ENCODE results near the gene PAN2. TPM values are rescaled to one million over a fixed set of nuclear protein-coding genes. Genes with fewer than 3 reads are reported as not detected.
"Not testable (repeated sequence)": the region's sequence is repeated elsewhere in the genome, so short reads cannot be mapped to it uniquely, and the experiment has no call there.

The PAN2 gene
- total RNA-seq, 2 experiments from 2014 or later = 55.7 to 69.0 TPM

DNA sequence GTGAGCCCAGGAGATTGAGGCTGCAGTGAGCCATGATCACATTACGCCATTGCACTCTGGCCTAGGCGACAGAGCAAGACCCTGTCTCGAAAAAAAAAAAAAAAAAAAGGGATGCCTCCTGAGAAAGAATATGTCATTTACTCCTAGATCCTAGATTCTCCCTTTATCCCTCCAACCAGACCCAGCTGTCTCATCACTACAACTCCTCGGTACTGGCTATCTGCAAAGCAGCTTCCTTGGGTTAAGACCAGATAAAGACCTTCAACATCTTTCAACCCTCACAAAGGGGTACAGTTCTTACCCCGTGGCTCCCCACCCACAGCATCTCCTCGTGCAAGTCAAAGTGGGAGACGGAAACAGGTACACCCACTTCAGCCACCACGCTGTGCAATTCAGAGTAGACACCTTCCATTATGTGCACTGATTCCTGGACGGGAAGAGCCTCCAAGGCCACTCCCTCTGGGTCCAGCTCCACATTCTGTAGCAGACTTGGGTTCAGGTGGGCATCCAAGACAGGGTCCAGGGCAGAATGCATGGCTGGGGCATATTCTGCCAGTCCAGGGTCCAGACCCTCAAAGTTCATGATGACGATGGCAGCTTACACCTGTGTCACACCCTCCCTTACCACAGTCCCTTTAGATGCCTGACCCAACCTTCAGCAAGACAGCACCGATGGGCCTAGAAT is 1.1 kb downstream of the PAN2 start:
- H3K4me1 Mint-ChIP-seq (ENCODE audit: low read depth) = peaks cover 29% of the 10 kb centered on the region
- H3K36me3 Mint-ChIP-seq (ENCODE audit: low read depth) = peaks cover 9% of the 10 kb centered on the region
- H3K4me3 Mint-ChIP-seq = peak overlapping the region; percentile 86
- POLR2A ChIA-PET = interaction anchor here (0.6 to 3.8 kb wide), 9 partner anchors 8 to 117 kb away, joined by 3 to 28 read pairs (median 4); partner anchors contain the start of genes CNPY2, RNF41, STAT2 and TIMELESS
- DNase-seq = no peak
- ATAC-seq = no peak
- no peaks in the 10 kb centered on the region for H3K27me3 Mint-ChIP-seq
- H3K27ac Mint-ChIP-seq = peak overlapping the region; percentile 99
- no peaks in the 10 kb centered on the region for H3K9me3 Mint-ChIP-seq
- intact Hi-C loops (cut with micrococcal nuclease) = no loop called here
- CTCF ChIA-PET = interaction anchor here (0.9 to 2.9 kb wide), 8 partner anchors 8 to 215 kb away, joined by 3 to 10 read pairs (median 4); partner anchors contain the start of genes TIMELESS and ZC3H10
- TF ChIP-seq, protein P1, sequence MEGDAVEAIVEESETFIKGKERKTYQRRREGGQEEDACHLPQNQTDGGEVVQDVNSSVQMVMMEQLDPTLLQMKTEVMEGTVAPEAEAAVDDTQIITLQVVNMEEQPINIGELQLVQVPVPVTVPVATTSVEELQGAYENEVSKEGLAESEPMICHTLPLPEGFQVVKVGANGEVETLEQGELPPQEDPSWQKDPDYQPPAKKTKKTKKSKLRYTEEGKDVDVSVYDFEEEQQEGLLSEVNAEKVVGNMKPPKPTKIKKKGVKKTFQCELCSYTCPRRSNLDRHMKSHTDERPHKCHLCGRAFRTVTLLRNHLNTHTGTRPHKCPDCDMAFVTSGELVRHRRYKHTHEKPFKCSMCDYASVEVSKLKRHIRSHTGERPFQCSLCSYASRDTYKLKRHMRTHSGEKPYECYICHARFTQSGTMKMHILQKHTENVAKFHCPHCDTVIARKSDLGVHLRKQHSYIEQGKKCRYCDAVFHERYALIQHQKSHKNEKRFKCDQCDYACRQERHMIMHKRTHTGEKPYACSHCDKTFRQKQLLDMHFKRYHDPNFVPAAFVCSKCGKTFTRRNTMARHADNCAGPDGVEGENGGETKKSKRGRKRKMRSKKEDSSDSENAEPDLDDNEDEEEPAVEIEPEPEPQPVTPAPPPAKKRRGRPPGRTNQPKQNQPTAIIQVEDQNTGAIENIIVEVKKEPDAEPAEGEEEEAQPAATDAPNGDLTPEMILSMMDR (IDR thresholded peaks at IDR 0.05) = no peak

DNA sequence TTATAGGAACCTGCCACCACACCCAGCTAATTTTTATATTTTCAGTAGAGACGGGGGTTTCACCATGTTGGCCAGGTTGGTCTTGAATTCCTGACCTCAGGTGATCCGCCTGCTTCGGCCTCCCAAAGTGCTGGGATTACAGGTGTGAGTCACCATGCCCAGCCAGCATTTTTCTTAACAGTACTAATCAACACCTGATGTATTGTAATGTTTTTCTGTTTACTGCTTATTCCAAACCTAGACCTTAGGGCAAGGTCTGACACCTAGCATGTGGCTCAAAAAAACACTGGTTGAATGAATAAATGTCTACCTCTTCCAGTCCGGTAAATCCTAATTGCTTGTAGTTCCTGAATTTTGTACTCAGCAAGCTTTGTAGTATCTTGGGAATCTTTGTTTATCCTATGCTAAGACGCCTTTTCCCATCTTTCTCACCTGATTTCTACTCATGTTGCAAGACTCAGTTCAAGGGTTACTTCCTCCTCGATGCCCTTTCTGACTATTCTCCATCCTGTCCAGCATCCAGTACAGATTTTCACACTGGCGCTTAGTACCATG is 2.8 kb downstream of the PAN2 start:
- Mint-ChIP-seq H3K36me3 (ENCODE audit: low read depth) (peaks cover 16% of the 10 kb centered on the region), H3K27me3 (no peaks in the 10 kb centered on the region), H3K9me3 (no peaks in the 10 kb centered on the region), H3K4me1 (ENCODE audit: low read depth) (peaks cover 16% of the 10 kb centered on the region), H3K27ac (peak overlapping the region; percentile 48), H3K4me3 (no peak overlapping the region)
- no peak for DNase-seq
- intact Hi-C loops (cut with micrococcal nuclease) = no loop called here
- POLR2A ChIA-PET = interaction anchor here (0.6 to 1.9 kb wide), 3 partner anchors 12 to 119 kb away, joined by 3 to 10 read pairs (median 4); partner anchors contain the start of gene TIMELESS
- CTCF ChIA-PET = interaction anchor here (1.7 kb wide), 1 partner anchor 15 kb away, joined by 4 read pairs; no protein-coding TSS in a partner anchor
- ATAC-seq = no peak
- TF ChIP-seq, protein P1 (IDR thresholded peaks at IDR 0.05) = no peak

DNA sequence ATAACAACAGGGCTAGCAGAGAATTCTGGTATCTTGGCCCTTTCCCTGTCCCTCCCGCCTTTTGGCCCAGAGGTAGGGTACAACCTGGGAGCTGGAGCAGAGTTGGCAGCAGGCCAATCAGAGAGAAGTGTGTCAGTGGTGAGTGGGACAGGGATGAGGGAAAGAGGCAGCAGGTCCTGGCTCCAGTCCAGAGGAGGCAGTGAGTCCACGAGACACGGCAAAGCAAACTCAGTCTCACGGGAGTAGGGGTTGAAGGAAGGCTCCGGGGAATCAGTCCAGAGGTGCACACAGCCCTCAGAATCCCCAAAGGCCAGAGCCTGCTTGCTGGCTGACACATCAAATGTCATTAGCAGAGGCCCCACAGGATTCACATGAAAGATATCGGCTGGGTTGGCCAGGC is 7.3 kb downstream of the PAN2 start:
- CTCF ChIA-PET = no interaction called here
- no peaks in the 10 kb centered on the region for H3K9me3 Mint-ChIP-seq

DNA sequence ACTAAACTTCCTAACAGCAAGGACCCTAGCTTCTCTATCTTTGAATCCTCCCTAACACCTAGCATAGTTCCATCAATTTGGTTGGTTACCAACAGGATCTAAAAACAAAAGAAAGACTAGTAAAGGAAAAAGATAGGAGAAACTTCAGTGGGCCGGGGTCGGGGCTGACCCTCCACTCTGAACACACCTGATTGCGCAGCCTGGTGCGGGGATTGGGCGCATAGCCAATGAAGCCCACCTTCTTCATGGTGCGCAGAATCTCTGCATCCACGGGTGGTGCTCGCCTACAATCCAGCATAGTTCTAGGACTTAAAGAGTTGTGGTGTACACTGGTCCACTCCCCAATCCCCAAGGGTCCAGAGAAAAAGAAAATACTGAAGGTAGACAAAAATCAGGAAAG is 7.7 kb downstream of the PAN2 start:
- no peaks in the 10 kb centered on the region for H3K27me3 Mint-ChIP-seq
- H3K9me3 Mint-ChIP-seq = no peaks in the 10 kb centered on the region
- ATAC-seq = no peak
- H3K4me3 Mint-ChIP-seq = no peak overlapping the region
- no peak for DNase-seq
- TF ChIP-seq, protein P1 (IDR thresholded peaks at IDR 0.05) = no peak
- intact Hi-C loops (cut with micrococcal nuclease) = no loop called here
- CTCF ChIA-PET = interaction anchor here (1.0 kb wide), 1 partner anchor 13 kb away, joined by 5 read pairs; the partner anchor contains the start of gene IL23A
- H3K36me3 Mint-ChIP-seq (ENCODE audit: low read depth) = peaks cover 24% of the 10 kb centered on the region
- H3K4me1 Mint-ChIP-seq (ENCODE audit: low read depth) = peaks cover 3% of the 10 kb centered on the region
- POLR2A ChIA-PET = no interaction called here
- no peak overlapping the region for H3K27ac Mint-ChIP-seq

More for the DNA sequence above, 7.3 kb downstream of the PAN2 start:
- intact Hi-C loops (cut with micrococcal nuclease) = no loop called here
- POLR2A ChIA-PET = interaction anchor here (1.0 kb wide), 1 partner anchor 12 kb away, joined by 3 read pairs; no protein-coding TSS in a partner anchor
- peaks cover 6% of the 10 kb centered on the region for H3K4me1 Mint-ChIP-seq (ENCODE audit: low read depth)
- H3K4me3 Mint-ChIP-seq = no peak overlapping the region
- no peaks in the 10 kb centered on the region for H3K27me3 Mint-ChIP-seq
- H3K36me3 Mint-ChIP-seq (ENCODE audit: low read depth) = peaks cover 27% of the 10 kb centered on the region
- DNase-seq (no peak), ATAC-seq (no peak)
- no peak overlapping the region for H3K27ac Mint-ChIP-seq
- TF ChIP-seq, protein P1 (IDR thresholded peaks at IDR 0.05) = no peak

DNA sequence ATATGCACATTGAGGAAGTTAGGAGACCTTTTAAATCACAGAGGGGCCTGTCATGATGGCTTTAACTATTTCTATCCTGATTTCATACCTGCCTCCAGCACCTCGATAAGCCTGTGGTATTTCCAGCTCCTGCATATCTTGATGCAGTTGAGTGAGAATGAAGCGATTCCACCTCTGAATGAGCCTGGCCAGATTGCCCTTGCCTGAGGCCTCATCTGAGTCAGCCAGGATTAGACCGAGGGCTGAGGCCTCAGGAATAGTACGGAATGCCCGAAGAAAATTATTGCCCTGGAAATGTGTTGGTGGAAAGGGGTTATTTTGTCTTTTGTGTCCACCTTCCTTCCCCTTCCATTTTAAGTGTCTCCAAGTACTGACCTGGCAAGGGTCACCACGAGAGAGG is 9.6 kb downstream of the PAN2 start:
- DNase-seq (no peak), ATAC-seq (no peak)
- no peak overlapping the region for H3K27ac Mint-ChIP-seq
- intact Hi-C loops (cut with micrococcal nuclease) = no loop called here
- no peak overlapping the region for H3K4me3 Mint-ChIP-seq
- ChIA-PET POLR2A (interaction anchor here (1.0 to 1.2 kb wide), 4 partner anchors 8 to 15 kb away, joined by 3 to 4 read pairs (median 4); partner anchors contain the start of genes CNPY2 and PAN2), CTCF (interaction anchor here (1.1 kb wide), 1 partner anchor 9 kb away, joined by 5 read pairs; the partner anchor contains the start of gene PAN2)
- peaks cover 2% of the 10 kb centered on the region for H3K4me1 Mint-ChIP-seq (ENCODE audit: low read depth)
- H3K36me3 Mint-ChIP-seq (ENCODE audit: low read depth) = peaks cover 29% of the 10 kb centered on the region
- H3K9me3 Mint-ChIP-seq = no peaks in the 10 kb centered on the region
- TF ChIP-seq, protein P1 (IDR thresholded peaks at IDR 0.05) = no peak
- H3K27me3 Mint-ChIP-seq = no peaks in the 10 kb centered on the region

DNA sequence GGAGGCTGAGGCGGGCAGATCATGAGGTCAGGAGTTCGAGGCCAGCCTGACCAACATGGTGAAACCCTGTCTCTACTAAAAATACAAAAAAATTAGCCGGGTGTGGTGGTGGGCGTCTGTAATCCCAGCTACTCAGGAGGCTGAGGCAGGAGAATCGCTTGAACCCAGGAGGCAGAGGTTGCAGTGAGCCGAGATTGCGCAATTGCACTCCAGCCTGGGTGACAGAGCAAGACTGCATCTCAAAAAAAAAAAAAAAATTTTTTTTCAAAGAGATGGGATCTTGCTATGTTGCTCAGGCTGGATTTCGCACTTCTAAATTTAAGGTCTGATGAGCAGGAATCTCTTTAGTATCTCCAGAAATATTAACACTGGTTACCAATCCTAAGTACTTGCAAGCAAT is 12.2 kb downstream of the PAN2 start:
- H3K4me3 Mint-ChIP-seq; POLR2A ChIA-PET; intact Hi-C loops (cut with micrococcal nuclease); H3K9me3 Mint-ChIP-seq; DNase-seq; ATAC-seq; H3K4me1 Mint-ChIP-seq (ENCODE audit: low read depth); H3K27ac Mint-ChIP-seq; H3K27me3 Mint-ChIP-seq: not testable (repeated sequence)
- CTCF ChIA-PET = interaction anchor here (0.9 kb wide), 1 partner anchor 9 kb away, joined by 3 read pairs; no protein-coding TSS in a partner anchor
- peaks cover 24% of the 10 kb centered on the region for H3K36me3 Mint-ChIP-seq (ENCODE audit: low read depth)
